8988T (cell line): ENCODE data around the gene PFKFB2.
A peak's percentile ranks its signal among the peaks of the same experiment; 100 is the strongest.

Source experiments
- DNase-seq: peaks from one replicate; pipeline ENCODE4 v3.0.0; 2011

The PFKFB2 gene

DNA sequence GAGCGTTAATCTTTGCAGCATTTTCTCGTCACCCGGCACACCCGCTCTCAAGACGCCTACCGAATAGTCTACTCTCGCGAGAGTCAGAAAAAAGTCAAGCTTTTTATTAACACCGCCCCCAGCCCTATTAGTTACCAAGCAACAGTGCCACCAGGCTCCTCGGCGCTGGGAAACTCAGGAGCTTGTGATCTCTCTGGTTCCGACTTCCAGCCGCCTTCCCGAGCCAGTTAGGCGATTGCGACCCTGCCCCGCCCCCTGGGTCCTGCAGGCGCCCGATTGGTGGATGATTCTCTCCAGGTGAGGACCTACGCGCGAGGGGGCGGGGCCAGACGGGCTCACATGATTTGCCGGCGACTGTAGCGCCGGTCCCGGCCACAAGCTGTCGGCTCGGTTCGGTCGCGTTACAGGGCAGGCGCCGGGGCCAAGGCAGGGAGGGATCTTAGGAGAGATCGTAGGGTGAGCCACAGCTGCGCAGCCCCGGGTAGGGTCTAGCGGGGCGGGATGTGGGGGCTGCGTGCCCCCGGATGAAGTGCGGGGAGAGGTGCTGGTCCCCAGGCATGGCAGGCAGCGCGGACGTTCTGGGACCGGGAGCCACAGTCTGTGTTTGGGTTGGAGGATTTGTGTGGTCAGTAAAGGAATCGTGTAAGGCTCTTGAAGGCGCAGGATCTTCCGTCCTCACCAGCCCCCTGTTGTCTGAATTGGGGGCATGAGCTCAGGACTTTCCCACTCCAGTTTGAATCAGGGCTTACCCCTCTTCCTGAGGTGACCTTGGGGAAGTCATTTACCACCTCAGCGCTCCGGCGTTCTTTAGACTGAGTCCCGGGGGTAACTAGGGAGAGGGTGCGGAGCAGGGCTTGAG, at the start of gene PFKFB2:
Gene PFKFB2 (plus strand): TSS at position 365 of the 859 bp plus-strand sequence. CDS start 1,443 bp downstream, outside the sequence.
- DNase-seq, result peak; percentile 83

- peak; percentile 42 for DNase-seq
Measured at GRCh38 chr1:207004931-207005830, 47.9 kb upstream of the PFKFB2 start.

DNA sequence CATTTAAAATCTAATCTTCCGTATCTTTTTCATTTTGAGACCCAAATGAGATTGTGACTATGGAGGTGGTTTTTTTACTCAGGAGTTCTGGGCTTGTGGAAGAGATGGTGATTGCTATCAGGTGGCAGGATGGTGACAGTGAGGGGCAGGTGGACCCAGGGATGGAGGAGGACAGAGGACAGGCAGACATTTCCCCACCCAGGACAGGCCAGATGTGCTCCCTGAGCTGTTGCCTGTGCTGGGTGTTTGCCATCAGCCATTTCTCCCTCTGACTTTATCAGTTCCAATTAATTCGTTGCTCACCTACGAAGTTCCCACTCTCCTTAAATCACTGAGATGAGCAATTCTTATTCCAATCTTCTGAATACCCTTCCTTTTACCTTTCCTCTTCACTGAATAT, 47.0 kb upstream of the PFKFB2 start:
- DNase-seq, result no peak

DNA sequence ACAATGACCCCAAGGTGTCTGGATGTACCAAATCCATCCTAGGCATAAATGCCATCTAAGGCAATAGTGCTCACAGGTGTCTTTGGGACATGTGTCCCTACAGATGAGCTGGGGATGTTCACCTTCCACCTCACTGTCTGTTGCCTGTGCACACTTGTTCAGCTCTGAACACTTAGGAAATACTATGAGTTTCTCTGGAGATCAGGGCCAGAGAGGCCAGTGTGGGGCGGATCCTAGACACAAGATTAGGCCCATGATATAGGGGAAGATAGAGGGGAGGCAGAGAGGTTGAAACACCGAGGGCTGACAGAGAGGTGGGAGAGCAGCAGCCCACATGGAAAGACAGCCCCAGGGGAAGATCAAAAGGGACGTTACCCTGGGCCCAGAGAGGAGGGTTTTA, 46.2 kb upstream of the PFKFB2 start:
- no peak for DNase-seq

DNA sequence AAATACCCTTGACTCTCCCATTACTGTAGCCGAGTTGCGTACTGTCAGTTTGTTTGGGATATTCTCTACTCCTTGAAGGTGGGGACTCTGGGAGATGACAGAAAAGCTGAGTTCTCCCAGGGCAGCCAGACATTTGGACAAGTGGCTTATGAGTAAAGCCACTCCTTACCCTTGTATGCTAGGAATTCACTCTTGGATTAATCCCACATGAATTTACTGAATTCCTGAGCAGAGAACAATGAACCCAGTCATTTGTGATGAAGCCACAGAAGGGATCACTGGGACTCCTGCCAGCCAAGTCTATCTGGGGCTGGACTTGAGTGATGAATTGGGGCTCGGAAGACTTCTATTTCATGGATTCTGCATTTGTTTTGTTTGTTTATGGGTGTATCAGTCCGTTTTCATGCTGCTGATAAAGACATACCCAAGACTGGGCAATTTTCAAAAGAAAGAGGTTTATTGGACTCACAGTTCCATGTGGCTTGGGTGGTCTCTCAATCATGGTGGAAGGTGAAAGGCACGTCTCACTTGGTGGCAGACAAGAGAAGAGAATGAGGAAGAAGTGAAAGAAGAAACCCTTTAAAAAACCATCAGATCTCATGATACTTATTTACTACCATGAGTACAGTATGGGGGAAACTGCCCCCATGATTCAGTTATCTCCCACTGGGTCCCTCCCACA, 45.6 kb upstream of the PFKFB2 start:
- DNase-seq, result no peak

DNA sequence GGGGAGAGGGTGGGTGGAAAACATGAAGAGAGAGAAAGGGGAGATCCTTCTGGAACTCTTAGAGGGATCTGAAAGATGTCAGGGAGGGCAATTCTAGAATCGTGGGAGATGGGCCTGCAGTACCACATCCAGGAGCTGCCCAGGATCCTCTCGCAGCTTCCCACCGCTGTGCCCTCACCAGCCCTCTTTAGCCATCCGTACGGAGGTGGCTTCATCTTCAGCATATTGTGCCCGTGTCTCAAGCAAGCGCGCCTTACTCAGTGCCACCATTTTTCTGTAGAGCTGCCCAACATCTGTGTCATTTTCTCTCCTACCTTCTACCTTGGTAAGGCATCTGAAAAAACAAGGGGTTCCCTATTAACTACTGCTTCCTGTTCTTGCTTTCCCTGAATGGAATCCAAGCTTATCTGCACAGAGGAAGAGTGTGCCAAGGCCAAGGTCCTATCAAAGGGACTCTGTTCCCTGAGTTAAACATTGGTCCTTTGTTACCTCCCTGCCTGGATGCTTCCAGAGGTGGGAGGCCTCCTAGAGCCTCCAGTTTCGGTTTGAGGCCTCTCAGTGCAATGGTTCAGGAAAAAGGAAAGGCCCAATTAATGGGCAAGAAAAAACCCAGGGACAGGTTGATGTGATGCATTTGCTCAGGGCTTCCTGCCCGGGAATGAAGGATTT, 43.8 kb upstream of the PFKFB2 start:
- no peak for DNase-seq

DNA sequence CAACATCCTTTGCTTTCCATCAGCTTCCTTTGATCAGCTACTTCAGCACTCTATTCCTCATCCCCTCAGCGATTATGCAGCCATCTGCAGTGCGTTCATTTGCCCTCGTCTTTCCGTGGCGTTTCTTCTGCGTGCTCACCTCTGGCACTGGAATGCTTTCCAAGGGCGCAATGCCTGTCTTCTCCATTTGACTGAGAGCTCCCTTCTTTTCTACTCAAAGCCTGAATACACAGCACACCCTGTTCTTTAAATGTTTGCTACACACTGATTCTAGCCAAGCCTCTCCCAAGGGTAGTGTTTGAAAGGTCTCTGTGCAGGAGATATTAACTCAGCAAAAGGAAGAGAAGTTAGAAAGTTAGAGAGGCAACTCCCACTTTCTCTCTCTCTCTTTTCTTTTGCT, 43.1 kb upstream of the PFKFB2 start:
- no peak for DNase-seq

- no peak for DNase-seq
Measured at GRCh38 chr1:207010726-207011125, 42.3 kb upstream of the PFKFB2 start.

DNA sequence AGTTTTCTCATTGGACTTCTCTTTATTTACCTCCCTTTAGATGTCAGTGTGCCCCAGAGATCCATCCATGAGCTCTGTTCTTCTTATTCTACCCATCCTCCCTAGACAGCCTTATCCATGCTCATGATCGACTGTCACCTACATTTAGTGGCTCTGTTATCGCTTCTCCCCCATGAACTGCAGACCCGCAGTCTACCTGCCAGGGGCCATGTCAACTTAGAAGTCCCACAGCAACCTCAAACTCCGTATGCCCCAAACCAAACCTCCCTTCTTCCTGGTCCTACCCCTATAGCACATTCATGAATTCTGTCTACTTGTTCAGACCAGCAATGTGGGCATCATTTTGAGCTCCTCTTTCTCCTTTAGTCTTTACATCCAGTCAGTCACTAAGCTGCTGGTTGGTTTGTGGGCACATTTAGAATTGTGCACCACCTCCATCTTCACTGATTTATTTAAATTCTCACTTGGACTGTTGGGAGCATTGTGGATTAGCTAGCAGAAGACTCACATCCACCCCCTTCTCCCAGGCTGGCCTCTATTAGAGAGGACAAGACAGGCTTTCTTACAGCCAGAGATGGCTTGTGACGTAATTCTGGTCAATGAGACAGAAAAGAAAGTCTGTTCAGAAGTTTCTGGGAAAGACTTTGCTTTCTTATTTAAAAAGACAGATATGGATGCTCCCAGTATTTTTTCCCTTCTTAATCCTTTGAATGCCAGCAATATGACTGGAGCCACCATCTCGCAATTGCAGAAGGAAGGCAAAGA, 39.6 kb upstream of the PFKFB2 start:
- DNase-seq, result no peak

- DNase-seq, result no peak
Measured at GRCh38 chr1:207014728-207015127, 38.3 kb upstream of the PFKFB2 start.

DNA sequence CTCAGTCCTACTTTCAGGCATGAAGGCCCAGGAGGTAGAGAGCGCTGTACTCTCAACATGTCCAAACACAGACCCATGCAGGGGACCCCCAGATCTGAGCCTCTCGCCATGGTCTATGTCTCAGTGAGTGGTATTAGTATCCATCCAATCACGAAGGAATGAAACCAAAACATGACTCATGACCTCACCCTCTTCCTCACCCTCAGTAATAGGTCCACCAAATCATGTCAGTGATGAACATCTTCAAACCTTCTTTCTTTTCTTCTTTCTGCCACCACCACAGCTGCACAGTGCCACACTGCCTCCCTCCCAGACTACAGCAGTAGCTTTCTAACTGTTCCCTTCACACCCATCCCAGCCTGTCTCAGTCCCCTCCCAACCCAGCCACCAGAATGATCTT, 37.3 kb upstream of the PFKFB2 start:
- no peak for DNase-seq

GRCh38 chr1:207017615-207018559, 35.2 kb upstream of the PFKFB2 start:
- DNase-seq, result no peak

DNA sequence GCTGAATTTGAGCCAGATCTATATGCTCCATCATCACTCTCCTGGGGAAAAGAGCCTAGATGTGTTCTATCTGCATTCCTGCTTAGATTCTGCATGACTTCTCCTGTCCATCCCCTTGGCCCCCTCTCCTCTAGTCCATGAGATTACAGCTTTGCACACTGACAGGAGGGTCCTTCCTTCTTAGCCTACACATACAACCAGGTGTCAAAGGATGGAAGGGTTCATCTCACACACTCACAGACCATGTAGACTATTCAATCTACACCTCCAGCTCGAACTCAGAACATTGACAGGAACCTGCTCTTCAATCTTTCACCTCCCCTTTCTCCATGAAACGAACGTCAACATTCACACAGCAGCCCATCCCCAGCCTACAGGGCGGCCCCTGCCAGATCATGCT, 34.4 kb upstream of the PFKFB2 start:
- no peak for DNase-seq

DNA sequence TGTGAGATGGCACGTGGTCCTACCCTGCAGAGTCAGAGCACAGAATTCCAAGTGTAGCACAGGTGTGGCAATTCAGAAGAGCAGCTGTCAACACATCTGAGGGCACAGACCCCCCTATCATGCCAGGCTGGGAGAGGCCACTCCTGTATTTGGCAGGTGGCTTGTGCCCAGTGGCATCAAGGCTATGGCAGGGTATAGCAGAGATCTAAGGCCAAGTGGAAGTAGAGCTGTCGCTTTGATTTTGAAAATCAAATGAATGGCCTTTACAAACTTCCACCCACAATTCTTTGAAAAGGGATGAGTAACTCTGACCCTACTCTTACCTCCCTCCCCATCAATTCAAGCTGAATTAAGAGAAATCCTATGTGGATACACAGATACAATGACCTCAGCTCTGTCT, 33.9 kb upstream of the PFKFB2 start:
- no peak for DNase-seq

DNA sequence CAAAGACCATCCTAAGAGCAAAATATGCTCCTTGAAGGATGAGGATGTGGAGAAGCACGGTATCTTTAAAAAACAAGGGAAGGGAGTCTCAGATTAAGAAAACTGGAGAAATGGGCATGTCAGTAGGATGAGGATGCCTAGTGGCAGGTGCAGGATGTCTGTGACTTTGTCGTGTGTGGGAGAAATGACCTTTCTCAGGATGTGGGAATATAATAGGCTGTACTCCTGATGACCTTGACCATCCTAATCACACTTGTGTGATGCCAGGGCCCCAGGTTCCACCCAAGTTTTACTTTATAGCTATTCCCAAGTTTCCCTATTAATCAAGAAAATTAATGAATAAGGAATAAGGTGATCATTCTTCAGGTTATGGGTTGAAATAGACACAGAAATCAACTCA, 33.4 kb upstream of the PFKFB2 start:
- DNase-seq, result no peak

GRCh38 chr1:207020065-207020708, 32.9 kb upstream of the PFKFB2 start:
- DNase-seq, result no peak

DNA sequence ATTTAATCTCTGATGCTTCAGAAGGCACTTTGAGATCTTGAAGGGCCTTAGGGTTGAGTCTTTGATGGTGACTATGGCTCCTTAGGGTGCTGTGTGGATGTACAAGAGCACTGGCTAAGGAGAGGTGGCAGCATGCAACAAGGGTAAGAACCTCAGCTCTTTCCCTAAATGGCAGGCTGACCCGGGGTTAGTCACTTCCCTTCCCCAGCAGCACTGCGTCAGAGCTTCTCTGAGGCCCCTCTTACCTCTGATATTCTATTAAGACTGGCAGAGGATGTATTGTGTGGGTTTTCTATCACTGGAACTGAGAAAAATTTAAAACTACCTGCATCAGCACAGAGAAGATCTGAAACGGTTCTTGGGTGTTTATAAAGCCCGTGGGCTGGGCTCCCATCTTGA, 32.4 kb upstream of the PFKFB2 start:
- no peak for DNase-seq

DNA sequence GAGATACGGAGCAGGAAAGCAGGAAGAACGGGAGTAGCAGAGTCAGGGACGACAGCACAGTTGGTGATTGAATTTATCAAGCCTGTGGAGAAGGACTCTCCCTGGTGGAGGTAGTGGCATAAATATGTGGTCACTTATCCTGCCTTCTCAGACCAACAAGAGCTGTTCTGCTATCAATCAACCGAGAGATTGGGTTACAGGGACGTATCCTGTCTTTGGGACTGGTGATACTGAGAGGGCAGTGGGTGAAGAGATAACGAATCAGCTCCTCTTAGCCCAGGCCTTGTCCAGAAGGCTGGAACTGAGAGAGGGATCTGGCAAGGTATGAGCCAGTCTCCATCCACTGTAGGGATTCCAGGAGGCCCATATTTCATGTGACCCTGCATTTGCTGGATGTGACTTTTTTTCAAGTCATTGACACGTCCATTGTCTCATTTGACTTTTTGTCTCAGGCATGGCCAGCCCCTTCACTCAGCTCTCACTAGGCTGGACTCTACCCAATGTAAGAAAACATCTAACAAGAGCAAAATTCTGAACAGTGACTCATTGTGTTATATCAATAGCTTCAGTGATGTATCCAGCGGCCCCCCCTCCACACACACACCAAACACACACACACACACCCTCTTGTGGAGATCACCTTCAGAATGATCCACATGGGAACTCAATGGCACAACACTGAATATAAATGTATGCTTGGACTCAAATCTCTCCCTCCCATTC, 31.8 kb upstream of the PFKFB2 start:
- DNase-seq, result no peak

DNA sequence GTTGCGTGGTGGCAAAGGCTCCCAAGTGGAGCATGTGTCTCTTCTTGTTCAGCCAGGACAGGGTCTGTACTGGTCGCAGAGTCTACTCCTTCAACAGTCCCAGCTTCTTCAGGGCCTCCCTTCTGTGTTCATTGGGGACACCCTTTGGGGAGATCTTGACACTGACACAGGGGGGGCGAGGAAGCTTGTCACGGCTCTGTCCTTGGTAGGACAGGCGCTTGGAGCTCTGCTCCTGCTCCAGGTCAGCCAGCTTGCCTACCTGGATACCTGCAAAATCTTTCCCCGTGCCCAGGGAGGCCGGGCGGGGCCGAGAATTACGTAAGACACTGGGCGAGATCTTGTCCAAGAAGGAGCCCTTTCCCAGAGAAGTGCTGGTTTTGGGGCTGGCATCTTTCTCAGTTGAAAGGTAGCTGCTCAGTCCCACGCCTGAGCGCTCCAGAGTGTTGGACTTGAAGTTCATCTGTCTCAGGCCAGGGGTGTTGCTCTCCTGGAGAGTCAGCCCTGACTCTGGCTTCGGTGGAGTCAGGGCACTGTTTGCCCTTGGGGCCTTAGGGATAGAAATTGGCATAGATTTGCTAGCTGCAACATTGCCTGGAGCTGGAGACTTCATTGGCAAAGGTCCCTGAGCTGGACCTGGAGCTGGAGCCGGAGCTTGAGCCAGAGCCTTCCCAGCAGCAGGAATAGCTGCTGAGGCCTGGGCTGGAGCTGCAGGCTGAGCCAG, 31.0 kb upstream of the PFKFB2 start:
- no peak for DNase-seq
